GM12873 (cell line): ENCODE results near the gene UST.

Experiments
- TF ChIP-seq, protein P1 (sequence below): IDR thresholded peaks from 2 replicates; pipeline ENCODE4 v1.5.1; 2012; ENCODE audit warnings: low read depth, mild to moderate bottlenecking, moderate library complexity, low read length, control low read depth; ENCODE audit not compliant: insufficient read depth; ENCODE audit errors: missing control alignments

Gene UST

DNA sequence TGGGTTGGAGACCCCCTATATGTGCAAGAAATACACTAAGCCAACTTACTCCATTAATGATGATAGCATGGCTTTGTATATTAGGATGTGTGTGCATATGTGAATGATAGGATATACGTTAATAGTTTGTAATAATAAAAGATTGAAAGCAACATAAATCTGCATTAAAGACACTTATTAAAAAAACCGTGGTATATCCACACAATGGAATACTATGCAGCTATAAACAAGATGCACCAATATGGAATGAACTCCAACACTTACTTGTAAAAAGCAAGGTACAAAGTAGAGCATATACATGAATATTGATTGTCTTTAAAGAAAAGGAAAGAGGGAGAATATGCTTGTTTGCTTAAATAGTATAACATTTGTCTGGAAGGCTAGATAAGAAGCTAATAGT, 68.0 kb downstream of the UST start:
- TF ChIP-seq, protein P1, sequence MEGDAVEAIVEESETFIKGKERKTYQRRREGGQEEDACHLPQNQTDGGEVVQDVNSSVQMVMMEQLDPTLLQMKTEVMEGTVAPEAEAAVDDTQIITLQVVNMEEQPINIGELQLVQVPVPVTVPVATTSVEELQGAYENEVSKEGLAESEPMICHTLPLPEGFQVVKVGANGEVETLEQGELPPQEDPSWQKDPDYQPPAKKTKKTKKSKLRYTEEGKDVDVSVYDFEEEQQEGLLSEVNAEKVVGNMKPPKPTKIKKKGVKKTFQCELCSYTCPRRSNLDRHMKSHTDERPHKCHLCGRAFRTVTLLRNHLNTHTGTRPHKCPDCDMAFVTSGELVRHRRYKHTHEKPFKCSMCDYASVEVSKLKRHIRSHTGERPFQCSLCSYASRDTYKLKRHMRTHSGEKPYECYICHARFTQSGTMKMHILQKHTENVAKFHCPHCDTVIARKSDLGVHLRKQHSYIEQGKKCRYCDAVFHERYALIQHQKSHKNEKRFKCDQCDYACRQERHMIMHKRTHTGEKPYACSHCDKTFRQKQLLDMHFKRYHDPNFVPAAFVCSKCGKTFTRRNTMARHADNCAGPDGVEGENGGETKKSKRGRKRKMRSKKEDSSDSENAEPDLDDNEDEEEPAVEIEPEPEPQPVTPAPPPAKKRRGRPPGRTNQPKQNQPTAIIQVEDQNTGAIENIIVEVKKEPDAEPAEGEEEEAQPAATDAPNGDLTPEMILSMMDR, result no peak

DNA sequence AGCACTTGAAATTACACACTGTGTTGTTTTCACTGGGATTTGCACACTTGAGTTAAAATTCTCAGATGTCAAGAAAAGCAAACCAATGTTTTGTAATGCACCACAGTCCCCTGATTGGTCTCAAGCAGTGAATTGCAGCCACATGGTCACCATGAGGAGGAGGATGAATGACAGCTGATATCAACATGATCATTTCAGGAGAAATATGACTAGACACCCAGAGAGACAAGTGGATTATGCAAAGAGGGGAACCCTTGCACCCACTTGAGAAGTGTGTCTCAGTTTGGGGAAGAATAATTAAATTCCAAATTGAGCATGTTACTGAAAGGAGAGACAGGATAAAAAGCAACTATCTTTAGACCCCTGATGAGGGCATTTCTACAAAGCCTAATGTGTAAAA, 69.3 kb downstream of the UST start:
- TF ChIP-seq, protein P1, result no peak

DNA sequence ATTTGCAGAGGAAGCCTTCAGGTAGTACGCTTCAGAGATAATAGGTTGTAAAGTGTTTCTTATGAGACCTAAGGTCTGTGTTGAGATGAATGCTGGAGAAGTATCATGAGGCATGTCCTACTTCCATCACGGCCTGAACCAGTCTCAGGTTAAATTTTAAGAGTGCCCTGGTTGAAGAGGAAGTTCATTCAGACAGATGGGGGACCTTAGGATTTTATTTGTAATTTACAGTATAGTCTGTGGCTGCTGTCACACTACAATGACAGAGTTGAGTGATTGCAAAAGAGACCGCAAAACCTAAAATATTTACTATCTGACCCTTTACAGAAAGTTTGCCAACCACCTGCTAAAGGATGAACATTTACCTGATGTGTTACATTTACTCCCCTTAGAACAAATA, 70.9 kb downstream of the UST start:
- TF ChIP-seq, protein P1, result no peak

DNA sequence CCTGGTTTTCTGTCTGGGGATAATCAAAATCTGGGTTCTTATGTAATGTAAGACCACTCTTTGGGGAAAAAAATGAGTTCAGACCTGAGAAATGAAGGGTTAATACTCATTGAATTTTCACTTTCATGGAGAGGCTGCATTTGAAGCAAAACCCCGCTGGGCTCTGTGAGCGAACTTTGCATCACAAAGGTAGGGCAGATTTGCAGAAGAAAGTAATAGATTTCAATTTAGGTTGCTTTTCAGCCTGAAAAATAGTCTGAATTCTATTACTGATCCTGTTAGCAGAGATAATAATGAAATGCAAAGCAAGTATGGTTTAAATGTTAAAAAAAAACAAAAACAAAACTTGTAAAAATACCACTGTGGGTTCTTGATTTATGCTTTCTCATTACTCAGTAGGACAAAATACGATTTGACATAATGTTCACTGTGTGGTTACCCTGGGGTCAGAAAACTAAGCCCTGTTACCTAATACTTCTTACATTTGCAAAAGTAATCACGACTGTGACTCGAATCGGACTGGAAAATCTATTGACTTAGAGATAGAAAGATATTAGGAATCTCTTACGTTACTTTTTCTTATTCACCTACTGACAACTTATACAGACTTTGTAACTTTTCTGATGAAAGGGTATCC, 72.2 kb downstream of the UST start:
- TF ChIP-seq, protein P1, result no peak

DNA sequence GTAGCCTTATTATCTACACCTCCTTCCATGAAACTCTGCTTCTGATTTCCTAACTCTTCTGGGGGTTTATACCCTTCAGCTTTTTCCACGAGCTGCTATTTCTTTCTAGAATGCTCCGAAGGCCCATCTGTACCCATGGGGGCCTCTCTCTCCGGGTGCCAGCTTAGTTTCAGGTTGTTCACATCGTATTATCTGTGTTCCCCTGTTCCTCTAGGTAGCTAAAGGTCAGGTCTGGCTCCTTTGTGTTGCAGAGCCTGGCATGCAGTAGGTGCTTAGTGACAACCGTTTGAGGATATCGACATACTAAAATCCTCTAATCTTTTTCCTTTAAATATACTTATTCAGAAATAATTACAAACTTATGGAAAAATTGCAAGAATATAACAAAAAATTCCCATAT, 73.0 kb downstream of the UST start:
- TF ChIP-seq, protein P1, result no peak

DNA sequence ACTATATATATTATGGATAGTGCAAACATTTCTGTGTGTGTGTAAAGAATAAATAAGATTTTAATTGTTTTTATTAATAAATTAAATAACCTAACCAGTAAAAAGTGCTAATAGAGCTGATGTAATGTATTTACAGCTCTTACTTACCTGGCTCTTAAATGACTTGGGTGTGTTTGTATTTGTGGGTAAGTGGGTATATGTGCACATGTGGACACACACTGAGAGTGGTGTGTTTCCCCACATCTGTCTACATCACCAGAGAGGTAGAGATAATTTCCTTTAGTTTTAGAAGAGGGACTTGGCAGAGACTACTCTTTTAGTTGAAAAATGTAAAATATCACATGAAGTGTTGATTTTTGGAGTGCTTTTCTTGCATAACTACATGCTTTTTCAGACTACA, 76.0 kb downstream of the UST start:
- TF ChIP-seq, protein P1, result no peak

DNA sequence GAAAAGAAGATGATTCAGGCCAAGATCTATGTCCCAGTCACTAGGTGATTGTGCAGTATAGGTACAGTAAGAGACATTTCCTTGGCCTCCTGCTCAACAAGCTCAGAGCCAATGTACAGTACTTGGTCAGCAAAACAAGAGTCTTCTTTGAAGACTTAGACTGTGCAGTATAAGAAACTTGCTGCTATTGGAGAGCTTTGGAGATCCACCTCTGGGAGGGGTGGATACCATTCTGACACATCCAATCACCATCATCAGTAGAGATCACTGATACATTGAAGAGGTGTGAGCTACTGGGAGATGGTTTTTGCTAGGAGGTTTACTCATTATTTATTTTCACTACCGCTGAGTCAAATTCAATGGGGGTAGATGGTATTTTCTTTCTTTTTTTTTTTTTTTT, 77.5 kb downstream of the UST start:
- TF ChIP-seq, protein P1, result no peak
